HG03457 (cell line): ENCODE data around the gene THSD7B.
"Not testable (repeated sequence)": the region's sequence is repeated elsewhere in the genome, so short reads cannot be mapped to it uniquely, and the experiment has no call there.

Experiments used
- ATAC-seq: cut with Tn5 transposase; IDR thresholded peaks from one replicate; pipeline ENCODE4 v1.9.1; 2021; ENCODE audit warnings: moderate number of reproducible peaks; ENCODE audit not compliant: unreplicated experiment

Gene THSD7B

GRCh38 chr2:137249463-137250130 lies 484.3 kb downstream of the THSD7B start:
- ATAC-seq = no peak

GRCh38 chr2:137250401-137250800 lies 485.1 kb downstream of the THSD7B start:
- no peak for ATAC-seq

GRCh38 chr2:137251045-137251444 lies 485.7 kb downstream of the THSD7B start:
- ATAC-seq = no peak

DNA sequence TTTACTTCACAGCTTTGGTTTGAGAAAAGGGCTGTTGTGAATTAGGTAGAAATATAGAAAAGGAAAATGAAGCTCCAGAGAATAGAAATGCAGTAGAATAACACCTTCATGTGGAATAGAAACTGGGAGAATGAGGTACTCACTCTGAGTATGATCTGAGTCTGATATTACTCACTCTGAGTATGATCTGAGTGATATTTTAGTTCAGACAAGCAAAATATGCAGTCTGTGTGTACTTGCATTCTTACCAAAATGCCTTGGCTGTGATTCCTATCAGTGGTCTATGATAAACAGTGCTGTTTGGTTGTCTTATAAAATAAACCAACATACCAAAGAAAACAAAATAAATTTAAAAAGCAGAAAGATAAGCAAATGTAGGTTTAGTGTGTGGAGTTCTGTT lies 487.6 kb downstream of the THSD7B start:
- no peak for ATAC-seq

DNA sequence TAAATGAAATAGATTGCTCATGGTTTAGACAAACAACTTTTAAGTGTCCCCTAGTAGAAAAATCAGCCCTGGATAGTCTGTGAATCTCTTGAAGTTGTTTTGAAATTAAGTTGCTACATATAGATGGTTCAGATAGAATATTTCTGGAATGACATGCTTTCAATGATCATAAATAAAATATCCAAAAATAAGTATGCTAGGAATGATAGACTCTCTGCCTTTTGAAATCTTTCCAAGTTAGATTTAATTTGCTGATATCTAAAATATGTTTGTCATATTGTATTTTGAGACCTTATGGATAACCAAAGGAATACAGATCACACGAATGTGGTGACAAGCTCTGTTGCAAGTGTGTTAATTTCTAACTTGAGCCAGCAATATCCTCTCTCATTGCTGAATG lies 488.7 kb downstream of the THSD7B start:
- no peak for ATAC-seq

GRCh38 chr2:137255345-137255744 lies 490.0 kb downstream of the THSD7B start:
- ATAC-seq = no peak

DNA sequence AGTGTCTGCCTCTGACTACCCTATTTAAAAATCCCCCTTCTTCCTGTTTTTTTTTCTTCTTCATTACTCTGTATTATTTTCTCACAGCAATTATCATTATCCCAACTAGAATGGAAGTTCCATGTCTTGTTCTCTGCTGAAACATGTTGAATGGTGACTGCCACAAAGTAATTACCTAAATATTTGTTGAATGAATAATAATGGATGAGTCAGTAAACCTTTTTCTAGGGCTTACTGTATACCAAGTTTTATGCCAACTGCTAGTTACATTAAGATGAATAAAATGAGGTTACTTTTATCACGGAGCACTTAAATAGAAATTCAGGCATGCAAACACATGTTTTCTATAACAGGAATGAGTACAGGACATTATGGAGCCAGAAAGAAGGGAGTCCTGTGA lies 490.6 kb downstream of the THSD7B start:
- no peak for ATAC-seq

- ATAC-seq = no peak
Observed at GRCh38 chr2:137261881-137262585, 496.7 kb downstream of the THSD7B start.

- ATAC-seq = no peak
Observed at GRCh38 chr2:137262594-137262993, 497.2 kb downstream of the THSD7B start.

GRCh38 chr2:137287913-137288639 lies 522.7 kb downstream of the THSD7B start:
- no peak for ATAC-seq

DNA sequence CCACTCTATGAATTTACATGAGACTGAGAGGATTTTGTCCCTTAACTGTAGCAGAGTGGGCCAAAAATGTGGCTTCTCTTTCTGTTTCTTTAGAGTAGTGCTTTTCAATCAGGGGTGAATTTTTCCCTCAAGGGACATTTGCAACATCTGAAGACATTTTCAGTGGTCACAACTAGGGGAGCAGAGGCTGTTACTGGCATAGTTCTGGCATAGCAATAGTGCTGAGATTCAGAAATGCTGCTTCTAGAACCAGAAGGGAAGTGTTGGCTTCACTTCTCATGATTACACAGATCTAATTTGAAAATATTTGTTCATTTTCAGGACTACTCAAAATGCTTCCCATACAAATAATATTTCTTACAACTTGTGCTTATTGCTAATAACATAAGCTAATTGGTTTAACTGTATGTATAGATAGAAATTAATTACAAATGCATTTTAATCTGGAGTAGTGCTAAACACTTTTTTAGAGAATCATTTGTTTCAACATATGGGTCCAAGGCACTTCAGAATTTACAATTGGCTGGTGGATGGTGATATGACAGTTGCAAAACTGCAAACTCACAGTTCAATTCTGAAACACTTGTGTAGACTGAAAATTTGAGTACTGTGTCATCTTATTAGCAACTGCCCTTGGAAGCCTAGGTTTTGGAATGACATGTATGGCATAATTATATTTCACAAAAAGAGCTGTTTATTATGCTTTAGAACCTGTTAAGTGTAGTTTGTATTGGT lies 526.7 kb downstream of the THSD7B start:
- no peak for ATAC-seq

DNA sequence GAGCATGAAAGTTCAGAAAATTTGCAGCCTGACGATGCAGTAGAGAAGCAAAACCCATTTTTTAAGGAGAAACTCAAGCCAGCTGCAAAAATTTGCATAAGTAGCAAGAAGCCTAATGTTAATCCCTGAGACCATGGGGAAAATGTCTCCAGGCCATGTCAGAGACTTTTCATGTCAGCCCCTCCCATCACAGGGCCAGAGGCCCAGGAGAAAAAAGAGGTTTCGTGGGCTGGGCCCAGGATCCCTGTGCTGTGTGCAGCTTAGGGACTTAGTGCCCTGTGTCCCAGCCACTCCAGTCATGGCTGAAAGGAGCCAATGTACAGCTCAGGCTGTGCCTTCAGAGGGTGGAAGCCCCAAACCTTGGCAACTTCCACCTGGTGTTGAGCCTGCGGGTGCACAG lies 533.0 kb downstream of the THSD7B start:
- ATAC-seq = no peak

- ATAC-seq = no peak
Observed at GRCh38 chr2:137300987-137301386, 535.6 kb downstream of the THSD7B start.

GRCh38 chr2:137302957-137303356 lies 537.6 kb downstream of the THSD7B start:
- ATAC-seq = no peak

- no peak for ATAC-seq
Observed at GRCh38 chr2:137316075-137316474, 550.7 kb downstream of the THSD7B start.

- no peak for ATAC-seq
Observed at GRCh38 chr2:137321566-137321965, 556.2 kb downstream of the THSD7B start.

DNA sequence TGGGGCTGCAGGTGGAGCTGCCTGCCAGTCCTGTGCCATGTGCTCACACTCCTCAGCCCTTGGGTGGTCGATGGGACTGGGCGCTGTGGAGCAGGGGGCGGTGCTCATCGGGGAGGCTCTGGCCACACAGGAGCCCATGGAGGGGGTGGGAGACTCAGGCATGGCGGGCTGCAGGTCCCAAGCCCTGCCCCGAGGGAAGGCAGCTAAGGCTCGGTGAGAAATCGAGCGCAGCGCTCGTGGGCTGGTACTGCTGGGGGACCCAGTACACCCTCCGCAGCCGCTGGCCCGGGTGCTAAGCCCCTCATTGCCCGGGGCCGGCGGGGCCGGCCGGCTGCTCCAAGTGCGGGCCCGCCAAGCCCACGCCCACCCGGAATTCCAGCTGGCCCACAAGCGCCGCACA lies 566.2 kb downstream of the THSD7B start:
- ATAC-seq = not testable (repeated sequence)

DNA sequence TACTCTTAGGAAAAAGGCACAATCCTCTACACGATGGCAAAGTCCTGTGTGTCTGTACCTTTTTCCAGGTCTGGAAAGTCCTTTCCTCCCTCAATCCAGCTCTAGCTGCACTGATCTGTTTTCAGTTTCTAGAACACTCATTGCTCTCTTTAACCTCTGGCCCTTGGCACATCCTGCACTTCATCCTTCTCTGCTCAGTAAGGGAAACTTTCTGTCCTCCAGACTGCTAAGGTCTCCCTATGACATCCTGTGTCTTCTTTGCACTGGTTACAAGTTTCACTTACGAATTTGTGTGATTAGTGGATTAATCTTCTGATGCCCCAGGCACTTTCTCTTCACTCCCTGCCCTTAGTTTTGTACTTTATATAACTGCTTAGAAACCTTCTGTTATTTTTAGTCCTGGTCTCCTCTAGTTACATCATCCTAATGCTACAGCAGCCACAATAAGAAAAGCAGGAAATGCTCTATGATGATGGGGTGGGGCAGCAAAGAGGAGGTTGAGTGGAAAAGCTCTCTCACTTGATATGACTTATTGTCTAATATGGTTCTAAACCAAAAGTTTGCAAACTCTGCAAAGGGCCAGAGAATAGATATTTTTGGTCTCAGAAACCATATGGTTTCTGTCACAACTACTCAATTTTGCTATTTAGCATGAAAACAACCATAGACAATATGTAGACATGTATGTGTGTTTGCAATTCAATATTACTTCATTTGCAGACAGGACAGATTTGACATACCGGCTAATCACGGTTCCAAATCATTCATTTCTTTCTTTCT lies 568.2 kb downstream of the THSD7B start:
- ATAC-seq = no peak

- ATAC-seq = no peak
Observed at GRCh38 chr2:137336067-137336466, 570.7 kb downstream of the THSD7B start.

- ATAC-seq = no peak
Observed at GRCh38 chr2:137339051-137339450, 573.7 kb downstream of the THSD7B start.

- ATAC-seq = no peak
Observed at GRCh38 chr2:137345994-137346393, 580.6 kb downstream of the THSD7B start.
